GM12878 (cell line): ENCODE data around the gene ATP6V0E1. TPM values are rescaled to one million over a fixed set of nuclear protein-coding genes. Genes with fewer than 3 reads are reported as not detected.

Source experiments
- BCL11A ChIP-seq: IDR thresholded peaks from 2 replicates; pipeline ENCODE4 v1.6.1; 2011; ENCODE audit warnings: low read depth, low read length
- ETV6 ChIP-seq, 2 experiments: fragments of 450-650 bp in 1 of 2; IDR thresholded peaks in 1 of 2; conservative IDR thresholded peaks in 1 of 2; 2 replicates each; pipeline ENCODE4 v1.6.1; 2014; ENCODE audit warnings: antibody characterized with exemption in 1 of 2, borderline replicate concordance in 1 of 2, low read depth in 1 of 2, mild to moderate bottlenecking in 1 of 2, moderate library complexity in 1 of 2
- FOS ChIP-seq: IDR thresholded peaks from 3 replicates; pipeline ENCODE4 v1.6.1; 2011; ENCODE audit warnings: borderline replicate concordance; ENCODE audit not compliant: insufficient read length; ENCODE audit errors: extremely low read depth
- KDM1A ChIP-seq: fragments of 200-600 bp; sonication (generic); IDR thresholded peaks from 2 replicates; pipeline ENCODE4 v1.6.1; 2016; ENCODE audit warnings: borderline replicate concordance
- MYC ChIP-seq: IDR thresholded peaks from 2 replicates; pipeline ENCODE4 v1.6.1; 2011; ENCODE audit warnings: mild to moderate bottlenecking, low read length, moderate library complexity, inconsistent platforms; ENCODE audit not compliant: insufficient read depth, insufficient replicate concordance, insufficient read length, severe bottlenecking
- NFXL1 ChIP-seq: fragments of 450-650 bp; IDR thresholded peaks from 2 replicates; pipeline ENCODE4 v1.6.1; 2017; ENCODE audit warnings: antibody characterized with exemption, mild to moderate bottlenecking, borderline replicate concordance
- NFYB ChIP-seq: IDR thresholded peaks from 2 replicates; pipeline ENCODE4 v1.6.1; 2011; ENCODE audit warnings: low read depth, mild to moderate bottlenecking, low read length, improper control_type of control experiment, moderate library complexity; ENCODE audit not compliant: insufficient read depth
- REST ChIP-seq: IDR thresholded peaks from 2 replicates; pipeline ENCODE4 v1.6.1; 2012; ENCODE audit warnings: mild to moderate bottlenecking, low read depth, low read length
- SREBF2 ChIP-seq: IDR thresholded peaks from 2 replicates; pipeline ENCODE4 v1.6.1; 2012; ENCODE audit warnings: mild to moderate bottlenecking, low read length
- polyA plus RNA-seq, 11 experiments: library from polyadenylated mRNA; depleted of rRNA in 4 of 11; unstranded in 6 of 11; stranded (reverse) in 5 of 11; fragments of >200 nt; fragmentation: Nextera tagmentation in 4 of 11; fragmentation: Illumina TruSeq in 1 of 11; extraction: Ambion mirVana in 4 of 11; extraction: Trizol in 1 of 11; gene quantifications; 1 replicate in 1 of 11; 2 replicates in 10 of 11; pipeline versions ENCODE4 v1.2.1 to v1.2.3, GENCODE V29; 2011 to 2016; ENCODE audit warnings: inconsistent platforms in 2 of 11, missing spikeins in 2 of 11, low read depth in 1 of 11
- total RNA-seq, 4 experiments: library from RNA; depleted of rRNA in 3 of 4; stranded (reverse); fragments of >200 nt in 3 of 4; fragmentation: Illumina TruSeq in 1 of 4; extraction: Trizol in 1 of 4; gene quantifications; 2 replicates each; pipeline versions ENCODE4 v1.2.1 to v1.2.3, GENCODE V29; 2013 to 2021
- TF ChIP-seq, protein P1 (sequence below): fragments of 450-650 bp; IDR thresholded peaks from 2 replicates; pipeline ENCODE4 v1.6.1; 2016; ENCODE audit warnings: mild to moderate bottlenecking
- TF ChIP-seq, protein P2 (sequence below): fragments of 450-650 bp; IDR thresholded peaks from 2 replicates; pipeline ENCODE4 v1.6.1; 2017; ENCODE audit warnings: mild to moderate bottlenecking, low read depth, inconsistent platforms; ENCODE audit not compliant: poor library complexity, severe bottlenecking
- TF ChIP-seq, protein P3 (sequence below): fragments of 450-650 bp; IDR thresholded peaks from 2 replicates; pipeline ENCODE4 v1.6.1; 2014; ENCODE audit warnings: mild to moderate bottlenecking
- TF ChIP-seq, protein P4 (sequence below): IDR thresholded peaks from 2 replicates; pipeline ENCODE4 v1.6.1; 2012; ENCODE audit warnings: low read depth, low read length, improper control_type of control experiment

Gene ATP6V0E1
- total and polyA plus RNA-seq, 10 of the 15 experiments (the other 5 are each of a cell fraction or from before 2014, with no cell fraction given), result 143 to 787 (median 306) TPM

DNA sequence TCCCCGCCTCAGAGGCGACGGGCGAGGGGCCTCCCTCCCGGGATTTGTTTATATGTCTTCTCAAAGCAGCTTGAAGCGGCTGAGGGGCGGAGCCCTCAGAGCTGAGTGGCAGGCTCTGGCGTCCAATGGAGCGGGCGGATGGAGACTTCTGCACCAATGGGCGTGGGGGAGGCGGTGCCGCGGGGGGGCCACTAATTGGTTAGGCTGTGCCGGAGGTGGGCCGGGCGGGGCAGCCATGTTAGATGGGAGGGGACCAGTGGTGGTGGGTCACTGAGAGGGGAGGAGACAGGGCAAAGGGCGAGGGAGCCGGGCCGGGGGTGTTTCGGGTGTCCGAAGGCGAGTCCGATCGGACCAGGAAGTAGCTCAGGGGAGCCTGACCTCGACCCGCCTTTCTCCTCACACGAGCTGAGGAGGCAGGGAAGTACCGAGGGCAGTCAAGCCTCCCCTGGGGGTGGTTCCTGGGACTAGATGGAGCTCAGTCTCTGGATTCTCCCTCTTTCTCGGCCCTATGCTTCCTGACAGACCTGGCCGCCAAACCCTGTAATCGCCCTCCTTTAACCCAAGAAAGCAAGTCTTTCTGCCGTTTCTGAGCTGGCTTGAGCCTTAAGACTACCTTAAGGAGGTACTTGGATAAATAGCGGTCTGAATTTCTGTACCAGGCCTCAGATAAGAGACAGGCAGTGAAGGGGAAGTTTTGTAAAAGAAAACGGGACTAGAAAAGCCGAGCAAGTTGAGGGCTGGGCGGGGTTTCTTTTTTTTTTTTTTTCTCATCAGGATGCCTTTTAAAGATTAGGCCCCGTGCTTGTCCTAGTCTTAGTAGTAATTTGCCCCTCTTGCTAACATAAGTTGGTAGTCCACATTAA, 73.7 kb downstream of the ATP6V0E1 start (continued):
- TF ChIP-seq, protein P1, sequence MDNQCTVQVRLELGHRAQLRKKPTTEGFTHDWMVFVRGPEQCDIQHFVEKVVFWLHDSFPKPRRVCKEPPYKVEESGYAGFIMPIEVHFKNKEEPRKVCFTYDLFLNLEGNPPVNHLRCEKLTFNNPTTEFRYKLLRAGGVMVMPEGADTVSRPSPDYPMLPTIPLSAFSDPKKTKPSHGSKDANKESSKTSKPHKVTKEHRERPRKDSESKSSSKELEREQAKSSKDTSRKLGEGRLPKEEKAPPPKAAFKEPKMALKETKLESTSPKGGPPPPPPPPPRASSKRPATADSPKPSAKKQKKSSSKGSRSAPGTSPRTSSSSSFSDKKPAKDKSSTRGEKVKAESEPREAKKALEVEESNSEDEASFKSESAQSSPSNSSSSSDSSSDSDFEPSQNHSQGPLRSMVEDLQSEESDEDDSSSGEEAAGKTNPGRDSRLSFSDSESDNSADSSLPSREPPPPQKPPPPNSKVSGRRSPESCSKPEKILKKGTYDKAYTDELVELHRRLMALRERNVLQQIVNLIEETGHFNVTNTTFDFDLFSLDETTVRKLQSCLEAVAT, result peak; percentile 71
- TF ChIP-seq NFYB (peak; percentile 90), REST (no peak), ETV6 (conservative IDR thresholded peaks at IDR 0.05 in 1 of 2, IDR thresholded peaks at IDR 0.05 in 1 of 2; ENCODE audit: borderline replicate concordance in 1 of 2, low read depth in 1 of 2) (0 out of 4 replicates have a peak, but pooled peaks of 1 of the 2 experiments have one; percentile 18), FOS (peak; percentile 80), MYC (no peak), BCL11A (no peak), NFXL1 (no peak), SREBF2 (no peak), KDM1A (no peak)
- TF ChIP-seq, protein P2, sequence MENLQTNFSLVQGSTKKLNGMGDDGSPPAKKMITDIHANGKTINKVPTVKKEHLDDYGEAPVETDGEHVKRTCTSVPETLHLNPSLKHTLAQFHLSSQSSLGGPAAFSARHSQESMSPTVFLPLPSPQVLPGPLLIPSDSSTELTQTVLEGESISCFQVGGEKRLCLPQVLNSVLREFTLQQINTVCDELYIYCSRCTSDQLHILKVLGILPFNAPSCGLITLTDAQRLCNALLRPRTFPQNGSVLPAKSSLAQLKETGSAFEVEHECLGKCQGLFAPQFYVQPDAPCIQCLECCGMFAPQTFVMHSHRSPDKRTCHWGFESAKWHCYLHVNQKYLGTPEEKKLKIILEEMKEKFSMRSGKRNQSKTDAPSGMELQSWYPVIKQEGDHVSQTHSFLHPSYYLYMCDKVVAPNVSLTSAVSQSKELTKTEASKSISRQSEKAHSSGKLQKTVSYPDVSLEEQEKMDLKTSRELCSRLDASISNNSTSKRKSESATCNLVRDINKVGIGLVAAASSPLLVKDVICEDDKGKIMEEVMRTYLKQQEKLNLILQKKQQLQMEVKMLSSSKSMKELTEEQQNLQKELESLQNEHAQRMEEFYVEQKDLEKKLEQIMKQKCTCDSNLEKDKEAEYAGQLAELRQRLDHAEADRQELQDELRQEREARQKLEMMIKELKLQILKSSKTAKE, result no peak
- TF ChIP-seq, protein P3, sequence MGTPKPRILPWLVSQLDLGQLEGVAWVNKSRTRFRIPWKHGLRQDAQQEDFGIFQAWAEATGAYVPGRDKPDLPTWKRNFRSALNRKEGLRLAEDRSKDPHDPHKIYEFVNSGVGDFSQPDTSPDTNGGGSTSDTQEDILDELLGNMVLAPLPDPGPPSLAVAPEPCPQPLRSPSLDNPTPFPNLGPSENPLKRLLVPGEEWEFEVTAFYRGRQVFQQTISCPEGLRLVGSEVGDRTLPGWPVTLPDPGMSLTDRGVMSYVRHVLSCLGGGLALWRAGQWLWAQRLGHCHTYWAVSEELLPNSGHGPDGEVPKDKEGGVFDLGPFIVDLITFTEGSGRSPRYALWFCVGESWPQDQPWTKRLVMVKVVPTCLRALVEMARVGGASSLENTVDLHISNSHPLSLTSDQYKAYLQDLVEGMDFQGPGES, result peak; percentile 88
- TF ChIP-seq, protein P4, sequence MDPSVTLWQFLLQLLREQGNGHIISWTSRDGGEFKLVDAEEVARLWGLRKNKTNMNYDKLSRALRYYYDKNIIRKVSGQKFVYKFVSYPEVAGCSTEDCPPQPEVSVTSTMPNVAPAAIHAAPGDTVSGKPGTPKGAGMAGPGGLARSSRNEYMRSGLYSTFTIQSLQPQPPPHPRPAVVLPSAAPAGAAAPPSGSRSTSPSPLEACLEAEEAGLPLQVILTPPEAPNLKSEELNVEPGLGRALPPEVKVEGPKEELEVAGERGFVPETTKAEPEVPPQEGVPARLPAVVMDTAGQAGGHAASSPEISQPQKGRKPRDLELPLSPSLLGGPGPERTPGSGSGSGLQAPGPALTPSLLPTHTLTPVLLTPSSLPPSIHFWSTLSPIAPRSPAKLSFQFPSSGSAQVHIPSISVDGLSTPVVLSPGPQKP, result peak; percentile 54; the same call in 1 of the 2 replicates
